Upper lobe of right lung (tissue), 1 donor: Measurements from ENCODE around the gene SRI. TPM values are rescaled to one million over a fixed set of nuclear protein-coding genes. Genes with fewer than 3 reads are reported as not detected.

ENCODE experiments used
- ATAC-seq: fragments of 200-7000 bp; cut with Tn5 transposase; one replicate; pipeline ENCODE4 v1.9.1; 2020; ENCODE audit warnings: mild to moderate bottlenecking, moderate library complexity
- DNase-seq: peaks from one replicate; pipeline ENCODE4 v3.0.0-alpha.2; 2020
- H3K27ac ChIP-seq: fragments of 200-600 bp; one replicate; pipeline ENCODE4 v1.8.0; 2022
- H3K27me3 ChIP-seq: fragments of 200-600 bp; one replicate; pipeline ENCODE4 v1.8.0; 2022; ENCODE audit warnings: mild to moderate bottlenecking
- H3K36me3 ChIP-seq: fragments of 200-600 bp; one replicate; pipeline ENCODE4 v1.8.0; 2022
- H3K4me1 ChIP-seq: fragments of 200-600 bp; one replicate; pipeline ENCODE4 v1.8.0; 2022
- H3K4me3 ChIP-seq: fragments of 200-600 bp; one replicate; pipeline ENCODE4 v1.8.0; 2022; ENCODE audit warnings: mild to moderate bottlenecking
- H3K9me3 ChIP-seq: fragments of 200-600 bp; one replicate; pipeline ENCODE4 v1.8.0; 2022
- intact Hi-C: fragments of 100-400 bp; cut with DNase I; formaldehyde crosslinking; loops from one replicate; pipeline ENCODE4 v1.11.0; 2022
- total RNA-seq: library from RNA; stranded (reverse); fragmentation: NEBNext Ultra II Directional; extraction: Animal tissue kit (Norgen Biotek cat#: 25700); gene quantifications from one replicate; pipeline ENCODE4 v1.2.1, GENCODE V29; 2021
- TF ChIP-seq, protein P1 (sequence below): fragments of 200-600 bp; IDR thresholded peaks from one replicate; pipeline ENCODE4 v1.8.0; 2022; ENCODE audit warnings: antibody characterized with exemption
- donor health status: DM: no; HTN: yes; CAD: no; lungs with severe emphysema.

The SRI gene
- total RNA-seq, 1 donor from 2014 or later: 115 TPM

DNA sequence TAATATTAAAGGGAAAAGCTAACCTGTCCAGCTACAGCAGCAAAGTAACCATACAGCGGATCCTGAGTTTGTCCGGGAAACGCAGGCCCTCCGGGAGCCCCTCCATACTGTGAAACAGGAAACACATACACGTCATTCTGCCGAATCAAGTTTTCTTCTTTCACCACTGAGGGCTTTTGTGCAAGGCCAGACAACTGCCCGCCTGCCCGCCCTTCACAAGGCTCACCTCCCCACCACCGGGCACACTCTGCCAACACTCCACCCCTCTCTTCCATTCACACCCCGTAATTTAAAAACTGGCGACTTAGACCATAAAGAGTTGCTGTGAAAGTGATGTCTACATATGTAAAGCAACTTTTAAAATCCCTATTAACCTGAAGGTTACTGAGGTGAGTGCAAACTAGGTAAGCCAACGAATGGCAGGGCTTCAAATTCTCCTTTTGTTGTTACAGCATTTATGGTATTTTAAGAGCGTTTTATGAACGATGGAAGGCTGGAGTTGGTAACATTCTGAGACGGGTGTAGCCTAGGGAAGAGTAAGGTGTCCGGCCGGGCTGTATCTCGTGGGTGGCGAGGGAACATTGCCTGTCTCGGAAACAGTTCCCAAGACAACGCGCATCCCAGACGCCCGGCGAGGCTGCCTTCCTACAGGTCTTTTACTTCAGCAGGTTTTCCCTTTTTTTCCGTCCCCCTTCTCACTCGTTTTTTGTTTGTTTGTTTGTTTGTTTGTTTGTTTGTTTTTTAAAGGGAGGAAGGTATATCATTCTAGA is 817 bp downstream of the SRI start:
- Histone ChIP-seq H3K4me3 (peak overlapping the region; percentile 99), H3K9me3 (no peaks in the 10 kb centered on the region), H3K4me1 (peaks cover 6% of the 10 kb centered on the region), H3K27me3 (no peaks in the 10 kb centered on the region), H3K36me3 (peaks cover 34% of the 10 kb centered on the region), H3K27ac (peak overlapping the region; percentile 97)
- TF ChIP-seq, protein P1, sequence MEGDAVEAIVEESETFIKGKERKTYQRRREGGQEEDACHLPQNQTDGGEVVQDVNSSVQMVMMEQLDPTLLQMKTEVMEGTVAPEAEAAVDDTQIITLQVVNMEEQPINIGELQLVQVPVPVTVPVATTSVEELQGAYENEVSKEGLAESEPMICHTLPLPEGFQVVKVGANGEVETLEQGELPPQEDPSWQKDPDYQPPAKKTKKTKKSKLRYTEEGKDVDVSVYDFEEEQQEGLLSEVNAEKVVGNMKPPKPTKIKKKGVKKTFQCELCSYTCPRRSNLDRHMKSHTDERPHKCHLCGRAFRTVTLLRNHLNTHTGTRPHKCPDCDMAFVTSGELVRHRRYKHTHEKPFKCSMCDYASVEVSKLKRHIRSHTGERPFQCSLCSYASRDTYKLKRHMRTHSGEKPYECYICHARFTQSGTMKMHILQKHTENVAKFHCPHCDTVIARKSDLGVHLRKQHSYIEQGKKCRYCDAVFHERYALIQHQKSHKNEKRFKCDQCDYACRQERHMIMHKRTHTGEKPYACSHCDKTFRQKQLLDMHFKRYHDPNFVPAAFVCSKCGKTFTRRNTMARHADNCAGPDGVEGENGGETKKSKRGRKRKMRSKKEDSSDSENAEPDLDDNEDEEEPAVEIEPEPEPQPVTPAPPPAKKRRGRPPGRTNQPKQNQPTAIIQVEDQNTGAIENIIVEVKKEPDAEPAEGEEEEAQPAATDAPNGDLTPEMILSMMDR: no peak
- intact Hi-C loops: no loop called here
- peak; percentile 62 for ATAC-seq
- DNase-seq: peak; percentile 81

DNA sequence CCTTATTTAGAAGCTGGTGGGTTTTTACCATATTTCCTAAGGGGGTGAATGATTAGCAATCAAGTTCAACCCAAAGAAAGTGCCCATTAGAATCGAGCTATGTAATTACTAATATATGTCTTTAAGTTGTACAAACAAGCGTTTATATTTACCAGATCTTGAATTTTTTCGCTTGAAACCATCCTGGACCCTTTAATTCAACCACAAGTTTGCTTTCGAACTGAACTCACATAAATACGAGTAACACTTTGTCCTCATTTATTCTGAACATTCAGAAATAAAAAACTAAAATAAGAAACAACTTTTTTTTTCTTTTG is 1.5 kb downstream of the SRI start:
- TF ChIP-seq, protein P1: no peak
- no peak for DNase-seq
- Histone ChIP-seq H3K4me3 (peak overlapping the region; percentile 99), H3K27me3 (no peaks in the 10 kb centered on the region), H3K27ac (peak overlapping the region; percentile 97), H3K4me1 (peaks cover 6% of the 10 kb centered on the region), H3K36me3 (peaks cover 40% of the 10 kb centered on the region), H3K9me3 (no peaks in the 10 kb centered on the region)
- ATAC-seq: no peak
- intact Hi-C loops: no loop called here

DNA sequence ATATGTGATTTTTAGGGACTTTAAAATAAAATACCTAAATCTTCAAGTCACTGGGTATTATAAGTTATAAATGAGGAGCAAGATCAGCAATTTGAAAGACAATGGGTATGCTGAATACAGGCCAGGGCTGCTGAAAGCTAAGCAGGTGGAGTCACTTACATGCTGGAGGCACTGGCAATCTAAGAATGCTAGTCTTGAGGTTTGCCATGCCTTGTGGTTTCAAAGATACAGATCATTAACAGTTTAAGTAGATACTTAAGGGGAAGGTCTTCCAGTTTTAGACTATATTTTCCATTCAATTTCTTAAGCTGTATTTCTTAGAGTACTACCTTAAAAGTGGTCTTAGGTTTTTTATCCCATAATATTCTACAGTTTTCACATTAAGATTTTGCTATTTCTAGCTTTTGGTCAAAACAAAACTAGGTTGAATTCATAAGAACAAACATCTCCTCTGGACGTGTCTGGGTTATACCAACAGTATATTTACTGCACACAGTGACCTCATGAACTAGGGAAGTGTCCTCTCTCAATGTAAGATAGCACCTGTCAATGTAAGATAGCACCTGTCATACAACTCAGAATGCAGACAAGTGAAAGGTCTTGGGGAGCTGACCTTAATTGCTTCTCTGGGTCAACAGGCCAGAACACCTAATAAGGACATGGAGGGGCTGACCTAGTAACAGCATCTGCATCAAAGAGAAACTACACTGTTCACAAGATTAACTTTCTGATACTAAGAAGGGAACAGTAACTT is 2.0 kb downstream of the SRI start:
- Histone ChIP-seq H3K9me3 (no peaks in the 10 kb centered on the region), H3K4me1 (peaks cover 6% of the 10 kb centered on the region), H3K4me3 (peak overlapping the region; percentile 99), H3K36me3 (peaks cover 45% of the 10 kb centered on the region), H3K27me3 (no peaks in the 10 kb centered on the region), H3K27ac (peak overlapping the region; percentile 97)
- ATAC-seq (no peak), DNase-seq (no peak)
- TF ChIP-seq, protein P1: no peak
- intact Hi-C loops: no loop called here

DNA sequence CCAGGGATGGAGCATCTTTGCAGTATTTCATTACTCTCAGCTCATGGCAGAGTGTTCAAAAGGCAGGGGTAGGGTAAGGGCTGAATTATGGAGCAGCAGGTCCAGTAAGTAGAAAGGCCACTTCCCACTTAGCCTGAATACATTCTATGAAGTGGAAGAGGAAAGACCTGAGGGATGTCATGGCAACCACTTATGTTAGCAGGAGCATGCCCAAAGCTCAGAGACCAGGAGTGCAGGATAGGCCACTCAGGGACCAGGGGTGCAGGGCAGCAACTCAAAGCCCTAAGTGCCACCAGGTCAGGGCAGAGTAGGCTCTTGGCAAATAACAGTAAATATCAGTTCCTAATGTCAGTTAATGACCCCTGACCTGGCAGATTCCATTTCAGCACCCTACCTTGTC is 3.6 kb downstream of the SRI start:
- TF ChIP-seq, protein P1: no peak
- intact Hi-C loops: no loop called here
- Histone ChIP-seq H3K36me3 (peaks cover 60% of the 10 kb centered on the region), H3K27me3 (no peaks in the 10 kb centered on the region), H3K9me3 (no peaks in the 10 kb centered on the region), H3K4me3 (no peak overlapping the region), H3K27ac (no peak overlapping the region), H3K4me1 (peaks cover 6% of the 10 kb centered on the region)
- ATAC-seq (no peak), DNase-seq (no peak)

DNA sequence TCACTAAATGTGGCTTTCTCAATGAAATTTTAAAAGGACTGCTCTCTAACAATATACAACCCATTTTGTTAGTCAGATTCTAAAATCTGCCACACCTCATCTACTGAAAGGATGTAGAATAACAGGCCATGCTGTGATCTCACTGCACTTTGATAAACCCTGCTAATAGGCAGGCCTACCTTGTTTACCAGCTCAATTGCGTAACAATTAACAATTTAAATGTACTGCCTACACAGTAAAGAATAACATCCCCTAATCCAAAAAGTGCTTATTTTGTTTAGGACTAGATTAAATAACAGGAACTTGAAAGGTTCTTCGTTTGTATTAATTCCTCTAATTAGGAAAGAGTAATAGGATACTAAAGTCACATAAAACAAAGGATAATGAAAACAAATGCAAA is 4.5 kb downstream of the SRI start:
- intact Hi-C loops: no loop called here
- H3K4me3 ChIP-seq: no peak overlapping the region
- TF ChIP-seq, protein P1: no peak

More for the DNA sequence above, 4.5 kb downstream of the SRI start:
- H3K4me1 ChIP-seq: peaks cover 6% of the 10 kb centered on the region
- no peak for ATAC-seq
- H3K9me3 ChIP-seq: no peaks in the 10 kb centered on the region
- DNase-seq: no peak
- peaks cover 65% of the 10 kb centered on the region for H3K36me3 ChIP-seq
- H3K27me3 ChIP-seq: no peaks in the 10 kb centered on the region
- H3K27ac ChIP-seq: no peak overlapping the region
